HG03039 (cell line): ENCODE data around the gene AFAP1L2.

Source experiments
- ATAC-seq: cut with Tn5 transposase; IDR thresholded peaks from one replicate; pipeline ENCODE4 v1.9.1; 2021; ENCODE audit warnings: mild to moderate bottlenecking, moderate library complexity; ENCODE audit not compliant: unreplicated experiment

AFAP1L2 gene

GRCh38 chr10:114276066-114276465, 128.2 kb downstream of the AFAP1L2 start:
- no peak for ATAC-seq

DNA sequence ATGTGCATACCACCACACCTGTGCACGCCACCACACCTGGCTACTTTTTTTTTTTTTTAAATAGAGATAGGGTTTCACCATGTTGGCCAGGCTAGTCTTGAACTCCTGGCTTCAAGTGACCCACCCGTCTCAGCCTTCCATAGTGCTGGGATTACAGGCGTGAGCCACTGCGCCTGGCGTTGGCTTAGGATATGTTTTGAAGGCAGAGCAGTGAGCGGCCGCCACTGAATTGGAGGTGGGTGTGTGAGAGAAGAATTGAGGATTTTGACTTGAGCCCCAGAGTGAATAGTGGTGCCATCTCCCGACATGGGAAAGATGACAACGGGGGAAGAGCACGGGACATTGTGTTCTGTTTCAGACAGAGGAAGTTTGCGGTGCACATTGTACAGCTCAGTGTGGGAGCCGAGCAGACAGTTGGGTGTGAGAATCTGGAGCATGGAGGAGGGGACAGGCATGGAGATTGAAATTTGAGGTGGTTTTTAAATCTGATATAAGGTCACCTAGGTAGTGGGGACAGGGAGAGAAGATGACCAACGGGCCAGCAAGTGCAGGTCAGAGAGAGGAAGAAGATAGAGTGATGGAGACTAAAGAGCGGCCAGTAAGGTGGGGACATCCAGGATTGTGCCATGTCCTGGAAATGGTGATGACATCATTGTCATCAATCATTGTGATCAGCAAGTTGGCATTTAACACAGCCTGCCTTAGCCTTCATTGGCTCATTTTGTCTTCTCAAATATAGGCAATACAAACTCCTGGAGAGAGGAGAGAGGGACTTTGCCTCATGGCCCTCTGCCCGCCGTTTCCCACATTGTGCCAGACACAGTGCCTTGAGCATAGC, 129.5 kb downstream of the AFAP1L2 start:
- no peak for ATAC-seq

- ATAC-seq = no peak
These were observed 130.4 kb downstream of the AFAP1L2 start for GRCh38 chr10:114273910-114274309.

- ATAC-seq = no peak
These were observed 131.6 kb downstream of the AFAP1L2 start for GRCh38 chr10:114272696-114273095.

DNA sequence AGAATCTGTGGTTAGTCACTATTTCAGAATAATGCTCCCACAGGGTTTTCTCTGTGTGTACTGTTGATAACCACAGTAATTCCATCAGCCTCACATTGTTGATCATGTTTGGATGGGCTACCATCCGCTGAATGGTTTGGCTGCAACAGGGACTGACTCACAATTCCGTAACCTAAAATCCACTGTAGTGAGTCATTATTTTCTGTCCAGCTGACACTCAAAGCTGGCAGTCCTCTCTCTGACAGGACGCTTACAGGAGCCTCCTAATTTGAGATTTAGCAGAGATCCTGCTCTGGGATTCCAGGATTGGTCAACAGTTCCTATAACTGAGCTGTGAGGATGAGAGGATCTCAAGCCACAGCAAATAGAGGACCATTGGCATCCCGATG, 132.5 kb downstream of the AFAP1L2 start:
- no peak for ATAC-seq

- no peak for ATAC-seq
These were observed 133.1 kb downstream of the AFAP1L2 start for GRCh38 chr10:114271075-114271778.

- ATAC-seq = no peak
These were observed 137.8 kb downstream of the AFAP1L2 start for GRCh38 chr10:114266521-114266920.

- no peak for ATAC-seq
These were observed 138.8 kb downstream of the AFAP1L2 start for GRCh38 chr10:114265392-114266053.

DNA sequence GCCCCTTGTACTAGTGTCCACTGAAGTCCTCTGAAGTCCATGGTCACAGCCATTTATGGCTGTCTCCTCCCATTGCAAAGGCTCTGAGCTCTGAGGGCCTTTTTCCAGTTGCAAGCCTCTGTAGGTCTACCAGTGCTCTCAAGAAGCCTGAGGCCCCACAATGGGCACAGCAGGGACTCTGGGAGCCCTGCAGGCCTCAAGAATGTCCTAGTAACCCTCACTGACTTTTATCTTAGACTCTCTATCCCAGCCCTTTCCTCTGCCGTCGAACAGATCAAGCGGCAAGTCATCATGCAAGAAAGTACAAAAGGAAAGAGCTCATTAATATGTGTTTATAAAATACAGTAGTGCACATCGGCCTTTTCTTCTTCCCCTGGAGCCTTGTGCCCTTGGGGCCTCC, 141.8 kb downstream of the AFAP1L2 start:
- no peak for ATAC-seq

DNA sequence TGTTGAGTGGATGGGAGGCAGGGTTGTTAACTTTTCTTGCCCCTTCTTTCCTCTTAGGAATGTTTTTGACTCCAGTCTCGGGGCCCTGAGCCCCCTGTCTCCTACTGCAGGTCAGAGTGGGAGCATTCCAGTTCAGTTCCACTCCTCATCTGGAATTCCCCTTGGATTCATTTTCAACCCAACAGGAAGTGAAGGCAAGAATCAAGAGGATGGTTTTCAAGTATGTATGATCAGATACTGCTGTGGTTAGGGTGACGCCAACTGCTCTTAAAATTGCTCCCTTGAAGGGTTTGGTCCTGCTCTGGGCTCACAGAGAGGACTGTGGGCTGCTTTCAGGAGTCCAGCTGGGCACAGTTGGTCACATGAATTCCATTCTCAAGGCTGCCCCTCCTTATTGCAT, 143.2 kb downstream of the AFAP1L2 start:
- no peak for ATAC-seq

DNA sequence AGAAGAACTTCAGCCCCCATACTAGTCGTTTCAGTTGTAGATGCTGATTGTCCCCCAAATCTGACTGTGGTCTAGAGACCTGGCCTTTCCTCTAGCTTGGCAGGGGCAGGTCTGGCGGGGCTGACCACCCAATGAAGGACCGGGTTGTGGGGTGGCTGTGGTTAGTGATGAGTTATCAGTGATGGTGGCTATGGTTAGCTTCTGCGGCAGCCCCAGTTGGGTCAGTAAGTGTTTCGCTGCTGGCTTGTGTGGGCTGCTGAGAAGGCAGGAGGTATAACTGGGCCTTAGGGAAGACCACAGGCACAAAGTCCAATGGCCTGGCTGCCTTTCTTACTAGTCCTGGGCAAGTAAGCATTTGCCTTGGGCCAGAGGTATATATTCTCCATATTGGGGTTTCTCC, 143.9 kb downstream of the AFAP1L2 start:
- ATAC-seq = no peak

DNA sequence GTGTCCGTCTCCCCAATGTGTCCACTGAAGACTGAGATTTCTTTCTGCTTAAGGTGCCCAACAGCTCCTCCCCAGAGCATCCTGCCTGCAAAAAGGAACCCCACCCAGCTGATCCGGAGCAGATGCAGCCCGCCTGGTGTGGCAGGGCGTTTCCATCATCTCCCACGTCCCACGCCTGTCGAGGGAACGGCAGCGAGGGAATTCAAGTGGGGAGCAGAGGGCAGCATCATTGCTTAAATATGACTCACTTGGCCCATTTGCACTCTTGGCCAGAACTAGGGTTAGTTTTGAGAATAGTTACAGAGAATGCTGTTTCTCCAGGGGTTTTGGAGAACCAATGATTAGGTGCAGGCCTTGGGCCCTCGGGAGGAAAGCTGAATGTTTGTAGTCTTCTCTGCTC, 144.5 kb downstream of the AFAP1L2 start:
- ATAC-seq = no peak

DNA sequence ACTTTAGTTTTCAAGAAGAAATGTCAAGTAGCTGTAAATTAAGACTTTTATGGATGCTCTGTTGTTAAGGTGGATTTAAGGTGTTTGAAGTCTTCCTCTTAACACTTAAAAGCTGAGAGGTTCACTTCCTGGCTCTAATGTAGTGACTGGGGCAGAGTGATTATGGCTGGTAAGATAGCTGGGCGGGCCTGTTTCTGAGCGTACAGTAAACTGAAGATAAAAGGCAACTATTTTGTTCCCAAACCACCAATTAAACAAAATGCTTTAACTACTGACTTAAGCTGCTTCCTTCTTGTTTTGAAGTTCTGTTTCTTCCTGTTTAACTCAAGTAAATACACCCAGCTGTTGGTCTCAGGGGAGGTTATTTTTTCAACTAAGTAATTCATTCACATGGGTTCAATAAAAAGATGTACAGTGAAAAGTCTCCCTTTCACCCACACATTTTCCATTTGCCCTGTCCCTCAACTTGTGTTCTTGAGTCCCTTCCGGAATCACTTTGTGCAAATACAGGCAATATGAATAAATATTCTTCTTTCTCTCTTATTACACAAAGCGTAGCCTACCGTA, 145.9 kb downstream of the AFAP1L2 start:
- no peak for ATAC-seq

DNA sequence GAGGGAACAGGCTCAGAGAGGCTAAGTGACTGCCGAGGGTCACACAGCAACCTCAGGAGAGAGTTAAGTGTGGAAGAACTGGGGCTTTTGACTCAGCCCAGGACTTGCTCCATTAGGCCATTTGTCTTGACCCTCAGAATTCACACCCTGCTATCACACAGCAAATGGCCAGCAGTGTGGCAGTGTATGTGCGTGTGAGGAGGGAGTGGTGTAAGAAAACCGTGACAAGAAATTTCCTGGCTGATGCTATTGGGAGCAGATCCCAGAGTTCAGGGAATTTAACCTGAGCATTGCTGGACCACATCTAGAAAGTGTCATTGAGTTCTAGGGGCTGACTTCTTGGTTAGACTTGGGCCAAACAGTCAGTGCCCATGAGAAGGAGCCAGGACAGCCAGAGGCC, 146.8 kb downstream of the AFAP1L2 start:
- ATAC-seq = no peak

- ATAC-seq = no peak
These were observed 147.5 kb downstream of the AFAP1L2 start for GRCh38 chr10:114256822-114257221.

DNA sequence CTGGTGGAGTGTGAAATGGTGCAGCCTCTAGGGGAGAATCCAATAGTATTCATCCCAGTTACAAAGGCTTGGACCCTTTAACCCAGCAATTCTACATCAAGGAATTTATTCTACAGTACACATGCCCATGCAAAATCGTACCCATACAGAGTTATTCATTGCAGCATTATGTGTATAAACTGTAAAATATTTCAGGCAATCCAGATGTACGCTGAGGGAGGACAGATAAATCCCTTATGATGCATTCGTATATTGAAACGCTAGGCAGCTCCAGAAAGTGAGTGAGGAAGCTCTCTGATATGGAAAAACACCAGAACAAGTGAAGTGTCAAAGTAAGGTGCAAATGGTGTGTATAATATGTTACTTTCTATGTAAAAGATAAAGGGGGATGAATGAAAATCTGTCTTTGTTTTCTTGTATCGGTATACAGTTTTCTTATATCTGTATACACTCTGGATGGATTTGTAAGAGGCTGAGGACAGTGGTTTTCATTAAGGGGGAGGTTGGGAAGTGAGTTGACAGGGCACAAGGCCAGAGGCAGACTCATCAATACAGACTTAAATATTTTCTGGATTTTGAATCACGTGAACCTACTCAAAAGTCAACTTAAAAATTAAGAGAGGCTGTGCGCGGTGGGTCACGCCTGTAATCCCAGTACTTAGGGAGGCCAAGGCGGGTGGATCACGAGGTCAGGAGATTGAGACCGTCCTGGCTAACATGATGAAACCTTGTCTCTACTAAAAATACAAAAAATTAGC, 148.1 kb downstream of the AFAP1L2 start:
- ATAC-seq = no peak

DNA sequence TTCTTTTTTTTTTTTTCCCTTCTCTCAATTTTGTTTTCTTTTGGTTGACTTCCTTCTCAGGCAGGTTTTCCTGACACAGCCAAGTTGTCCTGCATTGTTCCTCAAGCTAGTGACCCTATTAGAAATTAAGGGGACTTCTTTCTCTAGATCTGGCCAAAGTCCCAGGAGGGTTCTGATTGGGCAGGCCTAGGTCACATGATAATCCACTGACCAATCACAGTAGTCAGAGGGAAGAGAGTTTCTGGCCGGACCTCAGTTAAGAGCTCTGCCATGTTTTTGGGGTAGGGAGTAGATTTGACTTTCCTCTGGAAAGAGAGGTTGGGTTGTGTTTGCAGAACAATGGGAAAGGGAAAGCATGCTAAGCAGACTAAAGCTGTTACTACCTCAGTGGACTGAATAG, 149.1 kb downstream of the AFAP1L2 start:
- ATAC-seq = no peak

DNA sequence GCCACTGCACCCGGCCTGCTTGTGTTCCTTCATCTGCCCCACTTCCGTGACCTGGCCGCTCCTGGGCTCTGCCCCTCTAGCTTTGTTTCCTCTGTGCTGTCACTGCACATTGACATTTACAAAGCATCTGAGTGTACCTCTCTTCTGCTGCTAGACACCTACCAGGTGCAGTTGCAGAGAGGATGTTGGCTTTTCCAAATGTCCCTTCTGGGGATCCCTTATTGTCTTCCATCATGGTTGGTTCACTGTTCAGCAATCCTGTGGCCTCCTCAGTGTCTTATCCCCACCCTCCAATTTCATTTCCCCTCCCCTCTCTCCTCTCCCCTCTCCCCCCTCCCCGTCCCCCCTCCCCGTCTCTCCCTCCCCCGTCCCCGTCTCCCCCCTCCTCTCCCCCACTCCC, 151.4 kb downstream of the AFAP1L2 start:
- ATAC-seq = no peak

DNA sequence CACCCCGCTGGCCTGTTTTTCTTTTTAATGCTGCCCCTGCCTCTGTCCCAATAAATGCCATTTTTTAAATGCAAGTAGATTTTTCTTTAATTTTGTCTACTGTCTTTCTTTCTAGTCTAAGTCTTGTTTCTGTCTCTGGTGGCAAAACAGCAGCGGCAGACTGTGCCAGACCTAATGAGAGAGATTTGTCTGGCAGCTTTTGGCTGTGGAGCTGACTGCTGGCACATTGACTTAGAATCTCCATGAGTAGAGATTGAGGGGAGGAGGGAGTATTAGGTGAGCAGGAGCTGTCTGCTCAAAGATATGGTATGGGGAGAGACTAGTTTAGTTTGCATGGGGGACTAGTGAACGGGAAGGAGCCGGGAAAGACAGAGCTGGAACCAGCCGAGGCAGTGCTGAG, 152.2 kb downstream of the AFAP1L2 start:
- no peak for ATAC-seq

DNA sequence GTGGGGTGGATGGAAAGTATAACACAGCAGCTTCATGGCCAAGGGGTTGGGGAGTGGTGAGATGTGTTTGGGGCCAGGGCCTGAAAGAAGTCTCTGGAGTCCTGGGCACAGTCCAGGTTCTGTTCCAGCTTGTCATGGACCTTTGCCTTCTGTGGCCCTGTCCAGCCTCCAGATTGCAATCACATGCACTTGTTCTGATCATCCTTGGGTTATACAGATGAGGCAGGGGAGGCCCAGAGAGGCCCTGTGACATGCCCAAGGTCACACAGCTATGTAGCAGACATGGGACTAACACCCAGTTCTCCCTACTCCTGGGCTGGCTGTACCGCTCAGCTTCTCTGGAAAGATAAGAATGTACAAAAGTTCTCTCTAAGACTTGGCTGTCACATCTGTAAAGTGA, 153.6 kb downstream of the AFAP1L2 start:
- ATAC-seq = no peak

DNA sequence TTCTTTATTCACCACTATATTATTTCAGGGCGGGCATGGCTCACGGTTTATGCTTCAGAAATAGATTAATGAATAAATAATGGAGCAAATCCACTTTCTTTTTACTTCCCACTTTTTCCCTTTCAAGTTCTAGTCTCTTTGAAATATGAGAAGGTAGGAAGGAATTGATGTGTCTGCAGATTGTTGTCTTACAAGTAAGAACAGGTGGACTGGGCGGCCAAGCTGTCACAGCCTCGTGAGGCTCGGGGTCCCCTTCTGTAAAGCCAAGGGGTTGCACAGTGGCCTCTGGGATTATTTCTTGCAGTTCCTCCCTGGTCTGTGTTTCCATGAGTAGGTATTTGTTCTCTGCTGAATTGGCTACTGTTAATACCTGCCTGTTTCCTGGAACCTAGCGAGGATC, 154.1 kb downstream of the AFAP1L2 start:
- ATAC-seq = no peak
